ENCODE measurements around the gene MTUS2.

The MTUS2 gene

GRCh38 chr13:29548722-29549121 is 728.6 kb downstream of the MTUS2 start:
- H3K9me3 Mint-ChIP-seq, result no peaks in the 10 kb centered on the region
- H3K27ac Mint-ChIP-seq, result no peak overlapping the region
- DNase-seq (no peak), ATAC-seq (replicated peaks) (no peak)
- peaks cover 67 to 81% of the 10 kb centered on the region in 2 donors for H3K36me3 Mint-ChIP-seq
- H3K4me1 Mint-ChIP-seq, result peaks cover 16 to 19% of the 10 kb centered on the region in 2 donors
- H3K27me3 Mint-ChIP-seq, result no peaks in the 10 kb centered on the region
- no peak overlapping the region for H3K4me3 Mint-ChIP-seq

GRCh38 chr13:29550430-29550988 is 730.4 kb downstream of the MTUS2 start:
- H3K27ac Mint-ChIP-seq, result no peak overlapping the region
- peaks cover 12% of the 10 kb centered on the region in 2 donors for H3K4me1 Mint-ChIP-seq
- H3K27me3 Mint-ChIP-seq, result no peaks in the 10 kb centered on the region
- ATAC-seq (replicated peaks) (no peak), DNase-seq (no peak)
- H3K9me3 Mint-ChIP-seq, result no peaks in the 10 kb centered on the region
- H3K36me3 Mint-ChIP-seq, result peaks cover 61 to 82% of the 10 kb centered on the region in 2 donors
- no peak overlapping the region for H3K4me3 Mint-ChIP-seq

- H3K9me3 Mint-ChIP-seq, result no peaks in the 10 kb centered on the region
- H3K36me3 Mint-ChIP-seq, result peaks cover 57 to 77% of the 10 kb centered on the region in 2 donors
- no peak for ATAC-seq (replicated peaks)
- H3K27ac Mint-ChIP-seq, result no peak overlapping the region
- peaks cover 12% of the 10 kb centered on the region in 2 donors for H3K4me1 Mint-ChIP-seq
- no peaks in the 10 kb centered on the region for H3K27me3 Mint-ChIP-seq
- no peak for DNase-seq
- H3K4me3 Mint-ChIP-seq, result no peak overlapping the region
Observed at GRCh38 chr13:29551214-29551613, 731.1 kb downstream of the MTUS2 start.
